Common myeloid progenitor, CD34-positive (primary cell): Measurements from ENCODE around the gene IRF5.

Experiments used
- CTCF ChIA-PET: fragments of 350-600 bp; sonication (Branson Sonifier 250); formaldehyde crosslinking; loops from one replicate; lab custom pipeline; 2021; ENCODE audit warnings: antibody characterized with exemption; lab: Charles Lee
- POLR2A ChIA-PET: fragments of 350-600 bp; sonication (Branson Sonifier 250); formaldehyde crosslinking; loops from one replicate; lab custom pipeline; 2021; ENCODE audit warnings: antibody characterized with exemption; lab: Charles Lee
- DNase-seq, 3 donors: peaks; one replicate each; pipeline versions ENCODE4 v3.0.0 to v3.0.0-alpha.2; 2013
- H3K27ac ChIP-seq, 2 experiments: 1 replicate in 1 of 2; 2 replicates in 1 of 2; pipeline ENCODE4 v1.7.0; 2013; ENCODE audit warnings: inconsistent platforms in 2 of 2, low read length in 2 of 2, mild to moderate bottlenecking in 2 of 2, low read depth in 1 of 2, moderate library complexity in 1 of 2; ENCODE audit not compliant: severe bottlenecking in 2 of 2, insufficient read depth in 1 of 2, poor library complexity in 1 of 2
- H3K27me3 ChIP-seq, 5 experiments: replicated peaks in 2 of 5; 1 replicate in 3 of 5; 2 replicates in 2 of 5; pipeline versions ENCODE4 v1.6.1 to v1.7.0; 2013; ENCODE audit warnings: low read length in 4 of 5, mild to moderate bottlenecking in 2 of 5, moderate library complexity in 2 of 5, inconsistent platforms in 1 of 5; ENCODE audit not compliant: insufficient read depth in 5 of 5, control insufficient read depth in 4 of 5
- H3K36me3 ChIP-seq, 4 experiments: 1 replicate in 2 of 4; 2 replicates in 2 of 4; pipeline versions ENCODE4 v1.6.1 to v1.7.0; 2013; ENCODE audit warnings: low read length in 3 of 4, control low read depth in 1 of 4, mild to moderate bottlenecking in 1 of 4; ENCODE audit not compliant: control insufficient read depth in 4 of 4, insufficient read depth in 4 of 4
- H3K4me1 ChIP-seq, 4 experiments: 1 replicate in 3 of 4; 2 replicates in 1 of 4; pipeline versions ENCODE4 v1.6.1 to v1.7.1; 2013; ENCODE audit warnings: low read length in 3 of 4, mild to moderate bottlenecking in 3 of 4, control low read depth in 1 of 4, inconsistent platforms in 1 of 4, moderate library complexity in 1 of 4; ENCODE audit not compliant: control insufficient read depth in 4 of 4, insufficient read depth in 4 of 4; ENCODE audit errors: control extremely low read depth in 1 of 4
- H3K4me3 ChIP-seq, 7 experiments: 1 replicate in 4 of 7; 2 replicates in 3 of 7; pipeline versions ENCODE4 v1.5.1 to v1.7.0; 2013; ENCODE audit warnings: mild to moderate bottlenecking in 7 of 7, low read length in 6 of 7, moderate library complexity in 6 of 7, inconsistent platforms in 2 of 7, low read depth in 2 of 7, control low read depth in 1 of 7; ENCODE audit not compliant: insufficient read depth in 4 of 7, control insufficient read depth in 1 of 7; ENCODE audit errors: extremely low read depth in 1 of 7
- H3K9me3 ChIP-seq, 5 experiments: 1 replicate in 4 of 5; 2 replicates in 1 of 5; pipeline versions ENCODE4 v1.6.1 to v1.7.1; 2013; ENCODE audit warnings: low read length in 4 of 5, mild to moderate bottlenecking in 2 of 5, inconsistent platforms in 1 of 5, low read depth in 1 of 5, moderate library complexity in 1 of 5; ENCODE audit not compliant: control insufficient read depth in 4 of 5, insufficient read depth in 2 of 5; ENCODE audit errors: control extremely low read depth in 1 of 5
- WGBS: methylation state at CpG from one replicate; pipeline ENCODE4 v1.1.5; 2013; ENCODE audit not compliant: insufficient coverage; 5-methylcytosine and 5-hydroxymethylcytosine counted together

IRF5 gene

DNA sequence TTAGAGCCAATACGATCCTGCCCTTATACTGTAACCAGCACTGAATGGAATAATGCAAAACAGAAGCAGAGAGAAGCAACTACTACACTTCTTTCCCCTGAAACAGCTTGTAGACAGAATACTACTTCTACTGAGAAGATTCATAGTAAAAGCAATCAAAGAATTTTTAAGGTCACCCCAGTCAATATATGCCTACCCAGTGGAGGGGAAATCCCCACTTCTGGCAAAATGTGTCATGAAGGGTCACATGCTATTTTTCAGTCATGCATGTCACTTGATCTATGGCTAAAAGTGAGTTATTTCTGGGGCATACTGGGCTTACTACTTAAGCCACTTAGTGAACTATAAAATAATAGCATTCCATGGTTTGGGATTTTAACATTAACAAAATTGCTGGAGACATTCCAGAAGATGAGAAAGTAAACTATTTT, 25.6 kb downstream of the IRF5 start:
- Histone ChIP-seq H3K27ac (no peak overlapping the region), H3K36me3 (peaks cover 15 to 65% (median 46%) of the 10 kb centered on the region in 4 experiments), H3K4me3 (no peak overlapping the region), H3K27me3 (no peaks in the 10 kb centered on the region), H3K9me3 (no peaks in the 10 kb centered on the region), H3K4me1 (no peaks in the 10 kb centered on the region)
- peak in 1 of 3 donors; percentile 40 for DNase-seq
- WGBS: no CpG with 5 or more reads among the region's 1 CpG
- ChIA-PET POLR2A (no interaction called here), CTCF (interaction anchor here (0.8 kb wide), 1 partner anchor 13 kb away, joined by 3 read pairs; no protein-coding TSS in a partner anchor)

DNA sequence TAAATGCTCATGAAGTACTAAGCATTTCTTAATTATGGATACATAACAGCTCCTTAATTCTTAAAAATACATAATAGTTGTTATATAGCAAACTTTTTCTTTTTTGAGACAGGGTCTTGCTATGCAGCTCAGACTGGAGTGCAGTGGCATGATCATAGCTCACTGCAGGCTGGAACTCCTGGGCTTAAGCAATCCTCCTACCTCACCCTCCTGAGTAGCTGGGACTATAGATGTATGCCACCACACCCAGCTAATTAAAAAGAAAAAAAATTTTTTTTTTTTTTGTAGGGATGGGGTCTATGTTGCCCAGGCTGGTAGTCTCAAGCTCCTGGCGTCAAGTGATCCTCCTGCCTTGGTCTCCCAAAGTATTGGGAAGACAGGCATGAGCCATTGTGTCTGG, 30.9 kb downstream of the IRF5 start:
- ChIA-PET CTCF (interaction anchor here (0.7 to 1.4 kb wide), 4 partner anchors 10 to 21 kb away, joined by 3 to 5 read pairs (median 3); no protein-coding TSS in a partner anchor), POLR2A (no interaction called here)
- H3K4me3 ChIP-seq: no peak overlapping the region
- H3K27ac ChIP-seq: no peak overlapping the region
- 100% methylated on average over 1 of the region's 1 CpG for whole genome bisulfite sequencing
- no peaks in the 10 kb centered on the region for H3K27me3 ChIP-seq
- no peaks in the 10 kb centered on the region for H3K9me3 ChIP-seq
- no peaks in the 10 kb centered on the region for H3K4me1 ChIP-seq
- DNase-seq: no peak
- H3K36me3 ChIP-seq: peaks cover 16 to 76% (median 47%) of the 10 kb centered on the region in 4 experiments

DNA sequence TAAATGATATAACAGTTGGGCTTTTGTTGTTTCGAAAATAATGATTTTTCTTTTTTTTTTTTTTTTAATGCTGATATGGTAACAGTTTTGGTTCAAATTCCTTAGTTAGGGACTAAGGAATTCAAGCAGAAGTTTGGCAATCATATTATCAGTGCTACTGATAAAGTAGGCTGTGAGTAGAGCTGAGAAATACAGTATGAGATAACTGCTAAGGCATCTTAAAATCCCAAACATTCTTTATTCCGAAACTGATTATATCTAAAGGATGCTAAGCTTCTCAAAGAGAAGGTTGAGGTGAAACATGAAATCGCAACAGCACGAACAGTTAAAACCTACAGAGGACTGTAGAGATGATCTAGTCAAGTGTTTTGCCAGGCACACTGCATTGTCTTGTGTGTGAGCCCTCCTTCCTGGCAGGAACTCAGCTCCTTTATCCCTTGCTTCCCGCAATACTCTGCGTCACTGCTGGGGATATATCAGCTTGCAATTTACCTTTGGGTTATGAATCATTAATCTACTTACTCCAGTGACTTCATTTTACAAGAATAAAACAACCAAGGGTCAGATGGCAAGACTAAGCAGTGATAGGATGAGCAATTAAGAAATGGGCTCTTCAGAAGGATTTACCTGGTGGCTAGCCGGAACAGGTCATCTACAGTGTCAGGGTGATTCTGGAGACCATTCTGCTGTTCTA, 36.7 kb downstream of the IRF5 start:
- no peak for DNase-seq
- POLR2A ChIA-PET: no interaction called here
- Histone ChIP-seq H3K36me3 (peaks cover 30 to 89% (median 65%) of the 10 kb centered on the region in 4 experiments), H3K4me3 (no peak overlapping the region), H3K9me3 (no peaks in the 10 kb centered on the region), H3K4me1 (no peaks in the 10 kb centered on the region), H3K27me3 (no peaks in the 10 kb centered on the region), H3K27ac (no peak overlapping the region)
- WGBS: 80% methylated on average over 5 of the region's 7 CpGs
- CTCF ChIA-PET: interaction anchor here (1.0 to 1.7 kb wide), 5 partner anchors 9 to 117 kb away, joined by 3 to 6 read pairs (median 3); no protein-coding TSS in a partner anchor

DNA sequence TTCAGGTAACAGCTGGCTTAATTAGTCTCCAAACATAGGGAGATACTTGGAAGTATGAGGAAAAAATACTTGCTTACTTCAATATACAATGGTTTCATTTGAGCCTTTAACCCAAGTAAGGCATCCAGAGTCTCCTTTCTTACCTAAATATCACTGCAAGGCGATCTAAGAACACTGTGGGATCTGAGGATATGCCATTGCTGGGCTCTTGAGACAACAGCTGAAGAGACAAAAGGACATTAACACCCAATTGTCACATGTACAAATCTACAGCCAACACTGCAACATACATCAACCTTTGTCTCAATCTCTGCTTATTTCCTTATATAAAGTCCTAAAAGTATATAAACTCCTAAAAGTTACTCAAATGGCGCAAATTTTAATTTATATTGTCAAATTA, 44.4 kb downstream of the IRF5 start:
- no peak overlapping the region for H3K27ac ChIP-seq
- peaks cover 40 to 89% (median 63%) of the 10 kb centered on the region in 4 experiments for H3K36me3 ChIP-seq
- H3K9me3 ChIP-seq: no peaks in the 10 kb centered on the region
- ChIA-PET CTCF (interaction anchor here (1.6 kb wide), 1 partner anchor 105 kb away, joined by 3 read pairs; no protein-coding TSS in a partner anchor), POLR2A (no interaction called here)
- no peaks in the 10 kb centered on the region for H3K27me3 ChIP-seq
- no peak for DNase-seq
- no peak overlapping the region for H3K4me3 ChIP-seq
- WGBS: 100% methylated on average over 1 of the region's 2 CpGs
- H3K4me1 ChIP-seq: no peaks in the 10 kb centered on the region

DNA sequence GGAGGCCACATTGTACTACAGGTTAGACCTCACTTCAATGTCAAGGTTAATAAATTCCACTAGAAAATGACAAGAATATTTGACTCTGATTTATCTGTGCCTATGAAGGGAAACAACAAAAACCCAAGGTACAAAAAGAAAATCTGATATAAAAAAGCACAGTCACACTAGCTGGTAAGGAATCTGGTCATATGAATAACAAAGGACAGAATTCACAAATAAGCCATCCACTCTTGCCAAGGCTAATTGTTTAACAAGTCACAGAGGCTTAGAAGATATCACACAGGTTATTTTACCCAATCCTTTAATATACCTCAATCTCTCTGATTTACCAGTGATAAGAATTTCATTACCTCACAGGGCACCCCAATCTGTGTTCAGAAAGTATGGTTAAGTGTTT, 47.9 kb downstream of the IRF5 start:
- DNase-seq: no peak
- no peak overlapping the region for H3K4me3 ChIP-seq
- no peak overlapping the region for H3K27ac ChIP-seq
- no peaks in the 10 kb centered on the region for H3K27me3 ChIP-seq
- no peaks in the 10 kb centered on the region for H3K4me1 ChIP-seq
- CTCF ChIA-PET: interaction anchor here (0.7 to 1.9 kb wide), 3 partner anchors 11 to 31 kb away, joined by 3 to 4 read pairs (median 3); no protein-coding TSS in a partner anchor
- peaks cover 37 to 87% (median 63%) of the 10 kb centered on the region in 4 experiments for H3K36me3 ChIP-seq
- POLR2A ChIA-PET: no interaction called here
- H3K9me3 ChIP-seq: no peaks in the 10 kb centered on the region

DNA sequence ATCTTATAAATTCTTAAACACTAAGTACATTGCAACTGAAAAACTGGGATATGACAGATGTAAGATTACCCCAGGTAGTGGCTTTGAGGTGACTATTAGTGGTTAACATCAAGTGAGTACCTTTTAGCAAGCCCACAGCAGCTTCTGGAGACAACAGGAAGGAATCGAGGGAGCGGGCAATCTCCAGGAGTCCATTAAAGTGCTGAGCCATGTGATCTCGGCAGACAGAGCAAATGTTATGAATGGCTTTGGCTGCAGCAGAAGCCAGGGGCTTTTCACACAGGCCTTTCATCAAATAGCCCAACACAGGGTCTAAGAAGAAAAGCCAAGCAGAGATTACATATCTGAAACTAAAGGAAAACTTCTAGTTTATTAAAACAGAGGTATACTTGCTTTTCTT, 48.9 kb downstream of the IRF5 start:
- ChIA-PET CTCF (interaction anchor here (0.6 to 1.9 kb wide), 6 partner anchors 12 to 192 kb away, joined by 3 to 4 read pairs (median 4); no protein-coding TSS in a partner anchor), POLR2A (no interaction called here)
- H3K4me1 ChIP-seq: no peaks in the 10 kb centered on the region
- DNase-seq: no peak
- H3K36me3 ChIP-seq: peaks cover 40 to 86% (median 62%) of the 10 kb centered on the region in 4 experiments
- no peaks in the 10 kb centered on the region for H3K9me3 ChIP-seq
- WGBS: 100% methylated on average over 3 of the region's 3 CpGs
- no peak overlapping the region for H3K4me3 ChIP-seq
- H3K27ac ChIP-seq: no peak overlapping the region
- no peaks in the 10 kb centered on the region for H3K27me3 ChIP-seq

DNA sequence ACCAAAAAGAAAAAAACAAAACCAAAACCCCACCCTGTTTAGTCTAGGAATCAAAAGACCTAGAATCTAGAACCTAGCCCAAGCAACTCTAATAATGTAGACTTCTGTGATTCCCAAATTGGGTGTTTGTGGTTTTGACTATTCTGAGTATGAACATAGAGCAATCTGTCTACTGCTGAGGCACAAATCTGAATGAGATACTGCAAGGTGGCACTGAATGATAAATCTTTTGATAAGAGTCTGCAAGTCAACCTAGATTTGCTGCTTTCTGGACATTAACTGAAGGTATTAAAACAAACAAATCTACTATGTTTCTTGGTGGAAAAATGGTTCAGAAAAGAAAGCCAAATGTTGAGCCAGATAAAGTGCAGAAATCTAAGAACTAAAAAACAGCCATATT, 50.6 kb downstream of the IRF5 start:
- peaks cover 27 to 79% (median 58%) of the 10 kb centered on the region in 4 experiments for H3K36me3 ChIP-seq
- POLR2A ChIA-PET: no interaction called here
- H3K4me3 ChIP-seq: no peak overlapping the region
- no peaks in the 10 kb centered on the region for H3K4me1 ChIP-seq
- DNase-seq: no peak
- CTCF ChIA-PET: no interaction called here
- H3K27me3 ChIP-seq: no peaks in the 10 kb centered on the region
- H3K9me3 ChIP-seq: no peaks in the 10 kb centered on the region
- H3K27ac ChIP-seq: no peak overlapping the region
